GM12891 (cell line): ENCODE measurements around the gene PEMT.
A peak's percentile ranks its signal among the peaks of the same experiment; 100 is the strongest.

ENCODE experiments used
- DNase-seq: peaks from one replicate; pipeline ENCODE4 v3.0.0; 2011; ENCODE audit warnings: low spot score; ENCODE audit not compliant: insufficient read length
- FAIRE-seq: peaks from 2 replicates; lab custom pipeline; 2011; peaks lifted over from hg19 to GRCh38; lab: Jason Lieb, UNC
- PAX5 ChIP-seq: IDR thresholded peaks from 2 replicates; pipeline ENCODE4 v1.6.1; 2011; ENCODE audit warnings: low read length, moderate library complexity, mild to moderate bottlenecking; ENCODE audit not compliant: insufficient read depth, severe bottlenecking
- POLR2A ChIP-seq: IDR thresholded peaks from 2 replicates; pipeline ENCODE4 v1.6.1; 2011; ENCODE audit warnings: low read depth, low read length, control low read depth
- POLR2AphosphoS5 ChIP-seq: IDR thresholded peaks from 2 replicates; pipeline ENCODE4 v1.6.1; 2011; ENCODE audit warnings: low read depth, low read length, control low read depth
- POU2F2 ChIP-seq: IDR thresholded peaks from 2 replicates; pipeline ENCODE4 v1.6.1; 2011; ENCODE audit warnings: low read depth, mild to moderate bottlenecking, control low read depth, low read length, moderate library complexity
- SPI1 ChIP-seq: IDR thresholded peaks from 2 replicates; pipeline ENCODE4 v1.6.1; 2011; ENCODE audit warnings: low read depth, low read length, control low read depth
- TAF1 ChIP-seq: IDR thresholded peaks from 2 replicates; pipeline ENCODE4 v1.6.1; 2011; ENCODE audit warnings: low read depth, low read length, control low read depth

PEMT gene

DNA sequence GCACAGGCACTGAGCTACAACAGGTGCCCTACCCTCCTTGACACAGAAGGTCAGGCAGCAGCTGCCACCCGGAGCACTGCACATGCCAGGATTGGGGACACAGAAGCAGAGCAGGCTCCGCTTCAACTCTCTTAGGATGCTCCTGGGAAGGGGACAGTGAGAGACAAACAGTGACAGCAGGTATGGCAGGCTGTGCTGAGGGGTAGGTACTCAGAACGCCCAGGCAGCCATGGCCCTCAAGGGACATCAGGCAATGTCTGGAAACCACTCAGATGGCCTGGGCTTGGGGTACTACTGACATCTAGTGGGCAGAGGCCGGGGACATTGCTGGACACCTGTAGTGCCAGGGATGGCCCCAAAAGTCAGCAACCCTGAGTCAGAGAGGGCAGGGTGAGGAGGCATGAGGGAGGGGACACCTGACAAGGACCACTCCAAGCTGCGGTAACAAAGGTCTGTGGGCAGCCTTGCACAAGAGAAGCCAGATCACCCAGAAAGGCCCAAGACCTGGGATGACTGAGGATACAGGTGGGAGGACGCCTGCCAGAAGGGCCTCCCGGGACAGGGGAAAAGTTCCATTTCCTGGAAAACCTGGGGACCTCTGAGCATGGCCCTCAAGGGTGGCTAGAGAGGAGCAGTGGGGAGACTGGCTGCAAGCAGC, 21.2 kb downstream of the PEMT start:
- TF ChIP-seq POLR2AphosphoS5 (no peak), POLR2A (no peak), SPI1 (no peak), TAF1 (no peak), POU2F2 (no peak), PAX5 (no peak)
- no peak for FAIRE-seq
- no peak for DNase-seq

DNA sequence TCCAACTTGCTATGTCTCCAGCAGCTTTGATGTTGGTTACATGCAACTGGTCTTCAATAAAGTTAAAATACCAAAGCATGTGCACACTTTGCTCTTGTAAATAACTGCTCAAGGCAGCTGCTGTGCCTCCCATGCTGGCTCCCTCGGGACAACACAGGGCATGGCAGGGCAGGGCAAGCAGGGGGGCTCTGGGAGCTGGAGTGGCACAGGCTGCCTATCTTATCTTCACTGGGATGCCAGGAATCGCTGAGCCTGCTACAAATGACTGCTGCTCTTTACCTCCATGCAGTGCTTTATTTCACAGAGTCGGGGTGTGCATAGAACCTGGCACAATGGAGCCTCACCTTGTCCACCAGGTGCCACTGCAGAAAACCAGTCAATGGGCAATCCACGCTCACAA, 21.8 kb downstream of the PEMT start:
- FAIRE-seq, result no peak
- no peak for DNase-seq

DNA sequence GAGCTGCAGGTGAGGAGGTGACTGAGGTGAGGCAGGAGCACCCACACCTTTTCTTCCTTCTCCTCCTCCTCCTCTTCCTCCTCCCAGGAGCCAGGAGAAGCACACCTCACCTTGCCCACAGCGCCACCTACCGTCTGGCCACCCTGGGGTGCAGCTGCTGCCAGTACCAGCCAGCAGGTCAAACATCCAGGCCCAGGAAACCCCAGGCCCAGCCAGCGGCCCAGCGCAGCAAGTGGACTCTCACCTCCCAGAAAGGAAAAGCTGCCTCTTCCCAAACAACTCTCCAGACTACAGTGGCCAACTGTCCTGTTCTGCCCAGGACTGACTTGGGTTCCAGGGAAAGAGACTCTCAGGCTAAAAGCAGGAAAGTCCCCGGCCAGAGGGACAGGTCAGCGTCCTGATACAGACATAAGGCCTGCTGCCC, 22.7 kb downstream of the PEMT start:
- TF ChIP-seq POLR2AphosphoS5, result no peak
- TF ChIP-seq SPI1, result no peak
- no peak for TF ChIP-seq POU2F2
- no peak for TF ChIP-seq TAF1
- no peak for TF ChIP-seq PAX5
- no peak for TF ChIP-seq POLR2A
- DNase-seq, result peak; percentile 81
- peak; percentile 23 for FAIRE-seq

More for the DNA sequence above, 21.8 kb downstream of the PEMT start:
- no peak for TF ChIP-seq POU2F2

GRCh38 chr17:17567631-17568030, 23.9 kb downstream of the PEMT start:
- DNase-seq (no peak), FAIRE-seq (no peak)

DNA sequence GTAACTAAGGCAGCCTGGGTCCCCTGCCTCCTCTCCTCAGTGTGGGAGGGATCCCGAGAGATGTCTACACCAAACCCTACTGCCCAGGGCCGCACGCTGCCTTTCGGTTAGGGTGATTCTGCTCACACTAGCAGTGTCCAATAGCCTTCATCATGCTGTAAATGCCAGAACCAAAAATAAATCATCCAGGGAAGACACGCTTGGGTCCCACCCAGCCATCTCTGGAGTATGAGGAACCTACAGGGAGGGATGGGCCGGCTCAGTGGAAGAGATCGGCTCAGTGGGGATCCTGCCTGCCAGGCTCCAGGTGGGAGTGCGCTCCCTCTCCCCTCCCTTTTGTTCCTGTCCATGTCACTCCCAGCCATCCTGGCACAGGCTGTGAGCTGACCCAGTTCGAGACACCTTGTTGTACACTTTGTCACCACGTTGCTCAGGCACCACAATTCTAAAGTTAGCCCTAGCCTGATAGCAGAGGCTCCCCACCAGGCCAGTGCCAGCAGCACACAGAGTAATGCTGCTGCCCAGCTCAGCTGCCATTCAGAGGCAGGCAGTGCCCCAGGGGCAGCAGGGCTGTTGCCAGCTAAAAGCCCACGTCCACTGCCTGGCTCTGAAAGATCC, 24.5 kb downstream of the PEMT start:
- no peak for FAIRE-seq
- TF ChIP-seq POLR2AphosphoS5 (no peak), SPI1 (no peak), PAX5 (no peak), POU2F2 (no peak), TAF1 (no peak), POLR2A (no peak)
- DNase-seq, result no peak

More at GRCh38 chr17:17567631-17568030, 23.9 kb downstream of the PEMT start:
- TF ChIP-seq PAX5 (no peak), POLR2A (no peak), SPI1 (no peak), TAF1 (no peak), POLR2AphosphoS5 (no peak), POU2F2 (no peak)

GRCh38 chr17:17565471-17566339, 25.8 kb downstream of the PEMT start:
- DNase-seq (no peak), FAIRE-seq (no peak)
- TF ChIP-seq PAX5, result no peak
- TF ChIP-seq POLR2AphosphoS5, result no peak
- no peak for TF ChIP-seq TAF1
- TF ChIP-seq POU2F2, result no peak
- TF ChIP-seq SPI1, result no peak
- no peak for TF ChIP-seq POLR2A

DNA sequence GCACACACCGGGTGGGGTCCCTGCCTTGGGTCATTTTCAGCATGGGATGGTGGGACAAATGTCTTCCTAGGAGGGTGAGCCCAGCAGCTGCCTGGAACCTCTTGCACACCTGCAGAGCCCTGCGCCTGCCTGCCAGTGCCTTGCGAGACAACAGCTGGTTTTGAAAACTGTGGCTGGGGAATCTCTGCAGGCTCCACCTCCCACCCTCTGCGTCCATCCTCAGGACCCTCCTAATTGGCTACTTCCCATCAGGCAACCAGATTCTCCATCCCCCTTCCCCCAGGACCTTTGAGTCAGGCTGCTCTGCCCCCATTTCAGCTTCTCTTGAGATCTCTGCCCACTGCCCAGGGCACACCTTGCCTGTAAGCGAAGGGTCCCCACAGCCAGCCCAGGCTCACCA, 26.6 kb downstream of the PEMT start:
- no peak for FAIRE-seq
- no peak for DNase-seq
- TF ChIP-seq POLR2A (no peak), TAF1 (no peak), SPI1 (no peak), PAX5 (no peak), POU2F2 (no peak), POLR2AphosphoS5 (no peak)

DNA sequence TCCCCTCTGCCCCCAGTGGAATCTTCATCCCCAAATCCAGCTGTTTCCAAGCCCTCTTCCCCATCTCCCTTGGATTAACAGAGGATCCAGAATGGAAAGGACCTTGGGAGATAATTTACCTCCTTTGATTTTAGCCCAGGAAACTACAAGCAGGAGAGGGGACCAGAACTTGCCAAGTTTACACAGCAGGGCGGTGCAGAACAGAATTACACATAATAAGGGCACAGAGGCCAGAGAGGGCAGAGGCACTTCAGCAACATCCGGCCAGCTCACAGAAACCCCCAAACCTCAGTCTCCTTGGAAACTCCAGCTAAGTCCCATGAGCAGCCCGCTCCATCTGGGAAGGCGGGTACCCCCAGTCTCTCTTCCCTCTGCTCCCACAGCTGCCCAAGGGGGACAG, 27.2 kb downstream of the PEMT start:
- DNase-seq (no peak), FAIRE-seq (no peak)
- TF ChIP-seq PAX5, result no peak
- TF ChIP-seq TAF1, result no peak
- TF ChIP-seq POLR2AphosphoS5, result no peak
- TF ChIP-seq SPI1, result no peak
- no peak for TF ChIP-seq POLR2A
- no peak for TF ChIP-seq POU2F2

DNA sequence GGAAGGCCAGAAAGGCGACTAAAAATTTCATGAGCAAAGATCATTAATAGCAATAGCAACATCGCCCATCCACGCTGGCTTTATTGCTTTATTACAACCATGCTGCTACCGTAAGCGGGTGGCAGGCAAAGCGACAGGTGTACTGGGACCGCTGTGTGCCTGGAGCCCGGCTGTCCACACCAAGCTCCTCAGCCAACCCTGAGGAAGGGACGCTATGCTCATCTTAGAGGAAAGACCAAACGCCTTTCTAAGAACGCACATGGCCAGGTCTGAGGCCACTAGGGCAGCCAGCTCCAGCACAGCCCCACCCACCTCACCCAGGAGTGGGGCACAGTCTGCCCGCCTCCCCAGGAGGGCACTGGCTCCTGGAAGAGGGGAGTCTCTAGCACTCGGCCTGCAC, 28.0 kb downstream of the PEMT start:
- no peak for FAIRE-seq
- TF ChIP-seq POU2F2 (no peak), SPI1 (no peak), PAX5 (no peak)
- DNase-seq, result no peak

GRCh38 chr17:17562146-17562511, 29.4 kb downstream of the PEMT start:
- TF ChIP-seq POLR2A, result no peak
- no peak for TF ChIP-seq SPI1
- no peak for TF ChIP-seq TAF1
- TF ChIP-seq POLR2AphosphoS5, result no peak
- TF ChIP-seq POU2F2, result no peak
- TF ChIP-seq PAX5, result no peak
- FAIRE-seq (no peak), DNase-seq (no peak)
